Stimulated activated naive B cell treated with anti-CD40 and anti-IgM and Interleukin-4, amounts not matched to agents 10 μg/mL and 1 μg/mL and 100 μg/mL, for 72 hours (primary cell): Measurements from ENCODE around the gene WDR75.

Experiments used
- ATAC-seq, 2 donors: fragments of 150-1000 bp; cut with Tn5 transposase; replicated peaks; 2 replicates each; pipeline ENCODE4 v1.10.0; 2021; ENCODE audit warnings: moderate library complexity in 1 of 2
- DNase-seq: peaks from one replicate; pipeline ENCODE4 v3.0.0; 2021
- H3K27ac Mint-ChIP-seq: one replicate; pipeline ENCODE4 v1.8.0; 2022; ENCODE audit warnings: mild to moderate bottlenecking, mixed read lengths
- H3K27me3 Mint-ChIP-seq, 2 donors: one replicate each; pipeline ENCODE4 v1.8.0; 2022; ENCODE audit warnings: mixed read lengths in 2 of 2
- H3K36me3 Mint-ChIP-seq, 2 donors: one replicate each; pipeline ENCODE4 v1.8.0; 2022; ENCODE audit warnings: mixed read lengths in 2 of 2, mild to moderate bottlenecking in 1 of 2
- H3K4me1 Mint-ChIP-seq, 2 donors: one replicate each; pipeline ENCODE4 v1.8.0; 2022; ENCODE audit warnings: mixed read lengths in 2 of 2, mild to moderate bottlenecking in 1 of 2
- H3K4me3 Mint-ChIP-seq, 2 donors: one replicate each; pipeline ENCODE4 v1.8.0; 2022; ENCODE audit warnings: mild to moderate bottlenecking in 2 of 2, mixed read lengths in 2 of 2, moderate library complexity in 1 of 2
- H3K9me3 Mint-ChIP-seq, 2 donors: one replicate each; pipeline ENCODE4 v1.8.0; 2022; ENCODE audit warnings: mixed read lengths in 2 of 2, mild to moderate bottlenecking in 1 of 2

WDR75 gene

GRCh38 chr2:189498205-189498604 is 56.9 kb downstream of the WDR75 start:
- peaks cover 5 to 9% of the 10 kb centered on the region in 2 donors for H3K27me3 Mint-ChIP-seq
- no peak overlapping the region for H3K27ac Mint-ChIP-seq
- no peaks in the 10 kb centered on the region for H3K4me1 Mint-ChIP-seq
- ATAC-seq (no peak), DNase-seq (no peak)
- H3K9me3 Mint-ChIP-seq, result peaks cover 6% of the 10 kb centered on the region in 2 donors
- H3K4me3 Mint-ChIP-seq, result no peak overlapping the region
- H3K36me3 Mint-ChIP-seq, result no peaks in the 10 kb centered on the region

DNA sequence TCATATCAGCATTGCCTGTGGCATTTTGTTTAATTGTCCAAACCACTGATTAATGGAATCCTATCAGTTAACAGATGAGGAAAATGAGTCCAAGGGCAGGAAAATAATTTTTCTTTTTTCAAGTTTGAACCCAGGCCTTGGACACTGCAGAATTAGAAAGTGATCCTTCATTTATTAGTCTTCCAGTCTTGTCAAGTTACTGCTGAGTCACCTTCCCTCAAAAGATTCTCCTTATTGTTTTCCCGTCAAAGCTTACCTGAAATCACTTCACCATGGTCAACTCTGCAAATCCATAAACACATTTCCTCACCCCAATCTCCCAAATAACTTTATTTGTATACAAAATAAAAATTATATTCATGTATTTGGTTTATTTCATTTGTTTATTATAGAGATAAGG is 57.9 kb downstream of the WDR75 start:
- Mint-ChIP-seq H3K4me3 (no peak overlapping the region), H3K36me3 (no peaks in the 10 kb centered on the region), H3K9me3 (peaks cover 6% of the 10 kb centered on the region in 2 donors), H3K27me3 (peaks cover 5 to 9% of the 10 kb centered on the region in 2 donors), H3K27ac (no peak overlapping the region), H3K4me1 (no peaks in the 10 kb centered on the region)
- DNase-seq (no peak), ATAC-seq (no peak)

DNA sequence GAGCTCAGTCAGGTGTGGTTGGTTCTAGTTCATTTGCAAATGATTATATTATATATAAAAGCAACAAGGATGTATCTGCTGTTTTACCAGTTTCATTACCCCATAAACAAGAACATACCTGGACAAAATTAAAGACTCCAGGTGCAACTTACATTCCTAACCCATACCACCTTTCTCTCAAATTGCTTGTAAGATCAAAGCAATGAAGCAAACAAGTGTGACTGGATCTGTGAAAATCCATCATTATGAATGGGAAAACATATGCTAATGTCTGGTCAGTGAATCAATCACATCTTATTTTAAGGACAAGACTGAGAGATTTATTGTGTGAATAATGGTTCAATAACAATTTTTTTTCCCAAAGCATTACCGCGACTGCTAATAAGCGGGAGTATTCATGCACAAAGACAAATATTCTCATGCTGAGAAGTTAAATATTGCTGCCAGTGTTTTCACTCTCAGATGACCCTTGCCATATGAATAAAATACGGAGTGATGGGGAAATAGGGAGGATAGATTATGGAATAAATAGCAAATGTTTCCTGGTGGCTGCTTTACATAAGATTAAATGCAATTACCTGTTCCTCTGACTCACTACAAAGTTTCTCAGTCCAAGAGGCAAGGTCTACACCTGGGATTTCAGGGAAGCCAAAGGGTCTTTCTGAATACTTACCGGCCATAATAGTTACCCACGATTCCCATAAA is 59.3 kb downstream of the WDR75 start:
- no peak overlapping the region for H3K27ac Mint-ChIP-seq
- peaks cover 0 to 4% of the 10 kb centered on the region in 2 donors for H3K27me3 Mint-ChIP-seq
- DNase-seq, result no peak
- ATAC-seq, result no peak
- H3K36me3 Mint-ChIP-seq, result no peaks in the 10 kb centered on the region
- H3K4me1 Mint-ChIP-seq, result no peaks in the 10 kb centered on the region
- no peak overlapping the region for H3K4me3 Mint-ChIP-seq
- no peaks in the 10 kb centered on the region for H3K9me3 Mint-ChIP-seq

- Mint-ChIP-seq H3K4me3 (no peak overlapping the region), H3K36me3 (no peaks in the 10 kb centered on the region), H3K9me3 (no peaks in the 10 kb centered on the region), H3K27me3 (no peaks in the 10 kb centered on the region), H3K4me1 (no peaks in the 10 kb centered on the region), H3K27ac (no peak overlapping the region)
- ATAC-seq (no peak), DNase-seq (no peak)
These were observed 60.2 kb downstream of the WDR75 start for GRCh38 chr2:189501487-189501886.

DNA sequence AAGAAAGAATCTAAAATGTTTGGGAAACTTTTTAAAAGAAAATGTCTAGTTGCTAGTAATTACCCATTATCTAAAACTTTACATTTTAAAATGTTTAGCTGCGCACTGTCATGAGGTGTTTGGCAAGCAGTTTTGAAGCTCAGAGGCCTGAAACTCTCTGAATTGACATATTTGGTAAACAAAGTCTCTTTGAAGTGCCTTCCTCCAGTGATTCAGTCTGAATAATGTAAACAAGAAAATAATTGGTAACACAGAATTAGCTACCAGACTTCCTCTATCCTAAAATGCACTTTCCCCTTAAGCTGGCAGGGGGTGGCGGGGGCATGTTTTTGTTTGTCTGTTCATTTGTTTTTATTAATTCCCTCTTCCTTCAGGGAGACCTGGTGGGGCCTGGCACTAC is 61.4 kb downstream of the WDR75 start:
- H3K4me3 Mint-ChIP-seq, result no peak overlapping the region
- H3K9me3 Mint-ChIP-seq, result no peaks in the 10 kb centered on the region
- no peaks in the 10 kb centered on the region for H3K36me3 Mint-ChIP-seq
- DNase-seq (no peak), ATAC-seq (no peak)
- no peaks in the 10 kb centered on the region for H3K27me3 Mint-ChIP-seq
- no peak overlapping the region for H3K27ac Mint-ChIP-seq
- no peaks in the 10 kb centered on the region for H3K4me1 Mint-ChIP-seq

DNA sequence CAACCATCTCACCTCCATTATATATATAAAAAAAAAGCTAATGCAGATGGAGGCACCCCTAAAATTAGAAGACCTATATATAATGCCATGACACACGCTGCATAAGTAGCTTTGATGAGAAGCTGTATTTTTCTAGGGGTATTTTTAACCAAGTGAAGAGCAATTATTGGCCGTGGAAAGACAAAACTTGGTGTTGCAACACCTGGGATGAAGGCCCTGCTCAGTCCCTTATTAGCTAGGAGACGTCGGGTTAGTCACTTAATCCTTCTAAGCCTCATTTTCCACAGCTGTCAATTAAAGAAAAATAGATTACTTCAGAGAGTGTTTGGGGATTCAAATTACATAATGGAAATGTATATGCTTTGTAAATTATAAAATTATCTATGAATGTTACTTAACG is 63.0 kb downstream of the WDR75 start:
- Mint-ChIP-seq H3K27me3 (no peaks in the 10 kb centered on the region), H3K27ac (no peak overlapping the region), H3K4me1 (no peaks in the 10 kb centered on the region), H3K4me3 (no peak overlapping the region), H3K9me3 (peaks cover 5 to 6% of the 10 kb centered on the region in 2 donors), H3K36me3 (peaks cover 0 to 5% of the 10 kb centered on the region in 2 donors)
- ATAC-seq (no peak), DNase-seq (no peak)

DNA sequence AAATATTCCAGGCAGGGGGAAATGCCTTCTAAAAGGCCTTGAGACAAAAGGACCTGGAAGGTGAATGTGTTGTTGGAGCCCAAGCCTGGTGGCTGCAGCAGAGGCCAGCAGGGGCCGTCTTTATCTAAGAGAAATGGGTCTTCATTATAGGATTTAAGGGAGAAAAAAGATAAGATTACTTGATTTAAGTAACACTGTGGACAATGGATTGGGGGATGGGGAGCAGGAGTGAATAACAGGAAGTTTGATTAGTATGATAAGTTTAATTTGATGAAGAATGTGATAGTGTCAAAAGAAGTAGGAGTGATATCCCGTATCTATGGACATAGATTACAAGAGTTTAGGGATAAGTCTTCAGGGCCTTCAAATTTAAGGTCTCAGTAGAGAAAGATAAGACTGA is 64.2 kb downstream of the WDR75 start:
- Mint-ChIP-seq H3K36me3 (peaks cover 0 to 5% of the 10 kb centered on the region in 2 donors), H3K9me3 (peaks cover 7% of the 10 kb centered on the region in 2 donors), H3K4me1 (no peaks in the 10 kb centered on the region), H3K27ac (no peak overlapping the region), H3K27me3 (no peaks in the 10 kb centered on the region), H3K4me3 (no peak overlapping the region)
- ATAC-seq (no peak), DNase-seq (no peak)

DNA sequence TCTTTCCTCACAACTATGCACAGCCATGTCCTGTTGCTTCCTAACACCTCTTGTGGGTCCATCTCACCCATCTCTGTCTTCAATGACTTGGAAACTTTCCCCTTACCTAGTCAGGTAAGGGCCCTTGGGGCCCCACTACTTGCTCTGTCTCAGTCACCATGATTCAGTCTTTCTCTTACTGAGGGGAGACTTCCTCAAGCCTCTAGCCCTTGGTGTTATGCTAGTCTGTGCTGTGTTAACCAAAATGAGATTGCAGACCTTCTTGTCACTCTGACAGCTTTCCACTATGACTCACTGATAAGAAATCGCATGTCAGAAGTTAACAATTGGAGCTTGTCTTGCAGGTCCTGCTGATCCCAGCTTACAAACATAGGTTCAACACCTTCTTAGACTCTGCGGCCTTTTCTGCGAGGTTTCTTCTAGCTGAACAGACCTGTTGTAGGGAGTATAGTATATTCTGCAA is 65.3 kb downstream of the WDR75 start:
- no peak for ATAC-seq
- Mint-ChIP-seq H3K36me3 (peaks cover 0 to 5% of the 10 kb centered on the region in 2 donors), H3K27ac (no peak overlapping the region), H3K9me3 (peaks cover 7% of the 10 kb centered on the region in 2 donors), H3K4me3 (no peak overlapping the region), H3K27me3 (no peaks in the 10 kb centered on the region), H3K4me1 (no peaks in the 10 kb centered on the region)
- no peak for DNase-seq

DNA sequence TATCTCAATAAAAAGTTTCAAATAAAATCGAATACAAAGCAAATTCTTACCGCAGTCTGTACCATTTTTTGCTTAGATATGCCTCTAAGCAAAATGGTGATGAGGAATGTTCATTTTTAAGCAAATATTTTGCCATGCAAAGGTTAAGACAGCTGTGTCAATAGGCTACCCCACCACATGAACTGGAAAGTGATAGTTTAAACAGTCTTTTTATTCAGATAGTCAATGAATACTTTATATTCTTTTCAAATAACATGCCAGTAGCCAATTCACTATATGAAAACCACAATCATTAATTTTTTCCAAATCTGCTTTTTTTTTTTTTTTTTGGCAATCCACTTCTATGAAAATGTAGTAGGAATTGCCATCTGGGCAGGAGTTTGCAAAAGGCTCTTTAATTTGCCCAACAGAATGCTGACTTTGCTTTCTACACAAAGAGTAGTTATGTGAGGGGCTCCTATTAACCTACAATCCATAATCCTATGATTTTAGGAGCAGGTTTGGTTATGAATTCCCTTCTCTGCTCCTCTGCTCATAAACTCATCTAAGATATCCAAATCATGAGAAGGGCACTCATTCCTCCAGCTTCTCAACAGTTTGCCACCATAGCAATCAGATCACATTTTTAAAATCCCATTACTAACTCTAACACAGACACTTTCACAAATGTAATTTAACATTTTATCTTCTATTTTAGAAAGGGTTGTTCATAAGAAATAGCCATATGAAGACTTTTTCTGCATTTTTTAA is 70.1 kb downstream of the WDR75 start:
- H3K36me3 Mint-ChIP-seq, result peaks cover 0 to 5% of the 10 kb centered on the region in 2 donors
- H3K4me3 Mint-ChIP-seq, result no peak overlapping the region
- peaks cover 7% of the 10 kb centered on the region in 2 donors for H3K9me3 Mint-ChIP-seq
- ATAC-seq, result no peak
- no peak overlapping the region for H3K27ac Mint-ChIP-seq
- no peak for DNase-seq
- no peaks in the 10 kb centered on the region for H3K4me1 Mint-ChIP-seq
- H3K27me3 Mint-ChIP-seq, result peaks cover 12 to 16% of the 10 kb centered on the region in 2 donors

DNA sequence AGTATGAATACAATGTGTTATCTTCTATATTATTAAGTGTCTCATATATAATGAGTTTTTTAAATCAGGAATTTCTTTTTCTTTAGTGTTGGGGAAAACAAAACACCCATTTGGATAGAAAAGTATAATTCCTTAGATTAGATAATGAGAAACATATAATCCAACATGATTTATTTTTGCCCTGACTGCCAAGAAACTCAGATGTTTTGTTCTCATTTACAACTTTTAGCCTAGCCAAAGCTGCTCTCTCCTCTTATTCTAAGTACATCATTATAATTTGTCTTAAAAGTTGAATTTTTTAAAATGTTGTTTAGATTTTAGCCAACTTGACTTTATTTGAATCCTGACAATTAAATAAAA is 70.7 kb downstream of the WDR75 start:
- Mint-ChIP-seq H3K9me3 (peaks cover 7% of the 10 kb centered on the region in 2 donors), H3K36me3 (peaks cover 0 to 5% of the 10 kb centered on the region in 2 donors), H3K4me1 (no peaks in the 10 kb centered on the region), H3K27ac (no peak overlapping the region), H3K27me3 (peaks cover 12 to 16% of the 10 kb centered on the region in 2 donors), H3K4me3 (no peak overlapping the region)
- DNase-seq (no peak), ATAC-seq (no peak)

GRCh38 chr2:189512879-189513278 is 71.6 kb downstream of the WDR75 start:
- no peak overlapping the region for H3K27ac Mint-ChIP-seq
- H3K27me3 Mint-ChIP-seq, result peaks cover 16 to 17% of the 10 kb centered on the region in 2 donors
- no peak for ATAC-seq
- H3K4me3 Mint-ChIP-seq, result no peak overlapping the region
- peaks cover 7% of the 10 kb centered on the region in 2 donors for H3K9me3 Mint-ChIP-seq
- H3K4me1 Mint-ChIP-seq, result no peaks in the 10 kb centered on the region
- H3K36me3 Mint-ChIP-seq, result peaks cover 0 to 5% of the 10 kb centered on the region in 2 donors
- no peak for DNase-seq

DNA sequence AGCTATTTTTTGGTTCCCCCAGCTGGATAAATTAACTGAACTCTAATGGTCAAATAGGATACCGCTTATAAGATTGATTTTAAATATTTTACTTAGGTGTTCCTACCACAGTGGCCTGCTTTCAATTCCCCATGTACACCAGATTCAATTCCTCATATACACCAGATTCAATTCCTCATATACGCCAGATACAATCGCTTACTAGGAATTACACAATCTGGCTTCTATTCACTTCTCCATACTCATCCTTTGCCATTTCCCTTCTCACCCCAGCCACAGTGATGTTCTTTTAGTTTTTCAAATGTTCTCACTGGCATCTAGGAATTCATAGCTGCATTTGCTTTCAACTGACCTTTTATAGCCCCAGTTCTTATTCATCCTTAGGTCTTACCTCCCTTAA is 72.8 kb downstream of the WDR75 start:
- peaks cover 2 to 4% of the 10 kb centered on the region in 2 donors for H3K9me3 Mint-ChIP-seq
- H3K27me3 Mint-ChIP-seq, result peaks cover 16 to 17% of the 10 kb centered on the region in 2 donors
- no peak for DNase-seq
- H3K4me3 Mint-ChIP-seq, result no peak overlapping the region
- H3K4me1 Mint-ChIP-seq, result no peaks in the 10 kb centered on the region
- H3K27ac Mint-ChIP-seq, result no peak overlapping the region
- ATAC-seq, result peak in 1 of 2 donors; percentile 38
- H3K36me3 Mint-ChIP-seq, result peaks cover 0 to 1% of the 10 kb centered on the region in 2 donors

GRCh38 chr2:189515264-189515663 is 74.0 kb downstream of the WDR75 start:
- Mint-ChIP-seq H3K36me3 (no peaks in the 10 kb centered on the region), H3K4me1 (no peaks in the 10 kb centered on the region), H3K4me3 (no peak overlapping the region)

DNA sequence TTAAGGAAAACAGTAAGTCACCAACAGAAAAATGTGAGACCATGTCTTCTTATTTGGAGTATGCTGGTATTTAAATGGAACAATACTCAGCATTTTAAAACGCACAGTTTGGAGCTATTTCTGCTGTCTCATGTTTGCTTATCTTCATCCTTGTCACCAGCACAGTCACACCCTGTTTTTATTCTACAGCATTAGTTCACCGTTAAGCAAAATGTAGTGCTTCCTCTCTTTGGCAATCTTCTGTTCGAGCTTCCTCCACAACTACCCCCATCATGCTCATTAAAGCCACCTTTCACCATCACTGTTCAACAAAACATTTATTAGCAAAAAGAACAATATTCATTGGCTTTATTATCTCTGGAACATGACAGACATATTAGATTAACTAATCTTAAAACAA is 75.3 kb downstream of the WDR75 start:
- ATAC-seq (no peak), DNase-seq (no peak)
- H3K27ac Mint-ChIP-seq, result no peak overlapping the region
- H3K4me1 Mint-ChIP-seq, result no peaks in the 10 kb centered on the region
- no peaks in the 10 kb centered on the region for H3K9me3 Mint-ChIP-seq
- no peaks in the 10 kb centered on the region for H3K36me3 Mint-ChIP-seq
- H3K4me3 Mint-ChIP-seq, result no peak overlapping the region
- H3K27me3 Mint-ChIP-seq, result peaks cover 16 to 17% of the 10 kb centered on the region in 2 donors

More at GRCh38 chr2:189515264-189515663, 74.0 kb downstream of the WDR75 start:
- Mint-ChIP-seq H3K27ac (no peak overlapping the region), H3K9me3 (peaks cover 0 to 1% of the 10 kb centered on the region in 2 donors), H3K27me3 (peaks cover 16 to 17% of the 10 kb centered on the region in 2 donors)
- no peak for DNase-seq
- no peak for ATAC-seq
